Astrocyte (in vitro differentiated cells and primary cell): ENCODE data around the gene PLK4.

Source experiments
- CTCF ChIP-seq: IDR thresholded peaks from 2 replicates; pipeline ENCODE4 v1.5.1; 2011; ENCODE audit warnings: low read depth, mild to moderate bottlenecking, inconsistent platforms, low read length, moderate library complexity; ENCODE audit not compliant: insufficient read depth
- EZH2 ChIP-seq: IDR thresholded peaks from 2 replicates; pipeline ENCODE4 v1.6.1; 2012; ENCODE audit warnings: mild to moderate bottlenecking, low read length, inconsistent platforms; ENCODE audit not compliant: insufficient read depth

GRCh38 chr4:127868196-127868595 lies 12.5 kb upstream of the PLK4 start:
- TF ChIP-seq CTCF = no peak
- no peak for TF ChIP-seq EZH2
